Fibroblast of skin of scalp (primary cell): ENCODE measurements around the gene TMEM45A. TPM values are rescaled to one million over a fixed set of nuclear protein-coding genes. Genes with fewer than 3 reads are reported as not detected.
A peak's percentile ranks its signal among the peaks of the same experiment; 100 is the strongest.
"Not testable (repeated sequence)": the region's sequence is repeated elsewhere in the genome, so short reads cannot be mapped to it uniquely, and the experiment has no call there.

Experiments
- DNase-seq: peaks from one replicate; pipeline ENCODE4 v3.0.0-alpha.2; 2013
- polyA plus RNA-seq, 2 experiments: library from polyadenylated mRNA; unstranded; fragments of 120-200 nt; gene quantifications; one replicate each; pipeline ENCODE4 v1.2.1, GENCODE V29; 2013; ENCODE audit not compliant: insufficient read length in 2 of 2

The TMEM45A gene
- 105 TPM for polyA plus RNA-seq (2013, experiment 1 of 2; ENCODE audit: insufficient read length)
- polyA plus RNA-seq (2013, experiment 2 of 2; ENCODE audit: insufficient read length) = 104 TPM

GRCh38 chr3:100492059-100493006 lies at the start of gene TMEM45A:
Gene TMEM45A, plus strand, starts transcription at chr3:100492619. Its CDS starts 62,593 bp downstream, at chr3:100555212.
- peak; percentile 98 for DNase-seq

- no peak for DNase-seq
These were observed 48.7 kb upstream of the TMEM45A start for GRCh38 chr3:100443690-100444089.

GRCh38 chr3:100447067-100447466 lies 45.4 kb upstream of the TMEM45A start:
- not testable (repeated sequence) for DNase-seq

- DNase-seq = no peak
These were observed 44.3 kb upstream of the TMEM45A start for GRCh38 chr3:100448079-100448478.

- no peak for DNase-seq
These were observed 43.2 kb upstream of the TMEM45A start for GRCh38 chr3:100449214-100449613.

- DNase-seq = no peak
These were observed 37.7 kb upstream of the TMEM45A start for GRCh38 chr3:100454677-100455076.

GRCh38 chr3:100455841-100456550 lies 36.4 kb upstream of the TMEM45A start:
- DNase-seq = no peak

- no peak for DNase-seq
These were observed 35.7 kb upstream of the TMEM45A start for GRCh38 chr3:100456745-100457144.

- no peak for DNase-seq
These were observed 34.6 kb upstream of the TMEM45A start for GRCh38 chr3:100457811-100458210.

GRCh38 chr3:100458814-100459213 lies 33.6 kb upstream of the TMEM45A start:
- DNase-seq = no peak

GRCh38 chr3:100463002-100463401 lies 29.4 kb upstream of the TMEM45A start:
- DNase-seq = peak; percentile 76

- no peak for DNase-seq
These were observed 28.7 kb upstream of the TMEM45A start for GRCh38 chr3:100463646-100464155.

GRCh38 chr3:100465892-100466777 lies 26.3 kb upstream of the TMEM45A start:
- DNase-seq = no peak

GRCh38 chr3:100467133-100467532 lies 25.3 kb upstream of the TMEM45A start:
- DNase-seq = no peak

- no peak for DNase-seq
These were observed 23.7 kb upstream of the TMEM45A start for GRCh38 chr3:100468676-100469075.

- no peak for DNase-seq
These were observed 21.5 kb upstream of the TMEM45A start for GRCh38 chr3:100470951-100471350.

GRCh38 chr3:100471444-100471843 lies 21.0 kb upstream of the TMEM45A start:
- DNase-seq = no peak

- not testable (repeated sequence) for DNase-seq
These were observed 14.5 kb upstream of the TMEM45A start for GRCh38 chr3:100477851-100478360.

GRCh38 chr3:100478521-100478920 lies 13.9 kb upstream of the TMEM45A start:
- not testable (repeated sequence) for DNase-seq

- no peak for DNase-seq
These were observed 12.3 kb upstream of the TMEM45A start for GRCh38 chr3:100480081-100480480.

GRCh38 chr3:100482176-100482575 lies 10.2 kb upstream of the TMEM45A start:
- DNase-seq = no peak

- no peak for DNase-seq
These were observed 8.9 kb upstream of the TMEM45A start for GRCh38 chr3:100483529-100483928.
